GM10847 (cell line): ENCODE data around the gene PPP1R37.

Experiments used
- POLR2A ChIP-seq: IDR thresholded peaks from 2 replicates; pipeline ENCODE4 v1.6.1; 2011; ENCODE audit not compliant: insufficient read length; ENCODE audit errors: extremely low read depth

The PPP1R37 gene

GRCh38 chr19:45113628-45114027 lies 20.6 kb downstream of the PPP1R37 start:
- TF ChIP-seq POLR2A: no peak

GRCh38 chr19:45114116-45114515 lies 21.1 kb downstream of the PPP1R37 start:
- TF ChIP-seq POLR2A: no peak

- TF ChIP-seq POLR2A: no peak
Observed at GRCh38 chr19:45115809-45116615, 23.0 kb downstream of the PPP1R37 start.

GRCh38 chr19:45117167-45117594 lies 24.2 kb downstream of the PPP1R37 start:
- no peak for TF ChIP-seq POLR2A

GRCh38 chr19:45117671-45118070 lies 24.7 kb downstream of the PPP1R37 start:
- no peak for TF ChIP-seq POLR2A

GRCh38 chr19:45118106-45118505 lies 25.1 kb downstream of the PPP1R37 start:
- TF ChIP-seq POLR2A: no peak

- no peak for TF ChIP-seq POLR2A
Observed at GRCh38 chr19:45119582-45119981, 26.6 kb downstream of the PPP1R37 start.

GRCh38 chr19:45121827-45122345 lies 28.9 kb downstream of the PPP1R37 start:
- no peak for TF ChIP-seq POLR2A

GRCh38 chr19:45122832-45123231 lies 29.9 kb downstream of the PPP1R37 start:
- no peak for TF ChIP-seq POLR2A

- TF ChIP-seq POLR2A: no peak
Observed at GRCh38 chr19:45123440-45123850, 30.5 kb downstream of the PPP1R37 start.

- TF ChIP-seq POLR2A: no peak
Observed at GRCh38 chr19:45124021-45124420, 31.0 kb downstream of the PPP1R37 start.

- no peak for TF ChIP-seq POLR2A
Observed at GRCh38 chr19:45125360-45125759, 32.4 kb downstream of the PPP1R37 start.

GRCh38 chr19:45125975-45126493 lies 33.1 kb downstream of the PPP1R37 start:
- no peak for TF ChIP-seq POLR2A

GRCh38 chr19:45126654-45127053 lies 33.7 kb downstream of the PPP1R37 start:
- no peak for TF ChIP-seq POLR2A

GRCh38 chr19:45128146-45128545 lies 35.2 kb downstream of the PPP1R37 start:
- TF ChIP-seq POLR2A: no peak

GRCh38 chr19:45128806-45129205 lies 35.8 kb downstream of the PPP1R37 start:
- no peak for TF ChIP-seq POLR2A
